Thyroid gland (tissue), 4 donors: ENCODE results near the gene NDRG3.

Source experiments
- POLR2A ChIP-seq, 2 donors: fragments of 450-650 bp; IDR thresholded peaks; one replicate each; pipeline ENCODE4 v1.6.1; 2017; ENCODE audit warnings: antibody characterized with exemption in 2 of 2, mild to moderate bottlenecking in 2 of 2, moderate library complexity in 1 of 2
- TF ChIP-seq, protein P1 (sequence below), 6 experiments: fragments of 200-600 bp in 3 of 6; fragments of 450-650 bp in 3 of 6; sonication (generic) in 3 of 6; IDR thresholded peaks; one replicate each; pipeline ENCODE4 v1.5.1; 2016 to 2019; ENCODE audit warnings: antibody characterized with exemption in 6 of 6, mild to moderate bottlenecking in 2 of 6, inconsistent platforms in 1 of 6, moderate library complexity in 1 of 6

GRCh38 chr20:36642136-36642535 is 103.8 kb downstream of the NDRG3 start:
- TF ChIP-seq, protein P1, sequence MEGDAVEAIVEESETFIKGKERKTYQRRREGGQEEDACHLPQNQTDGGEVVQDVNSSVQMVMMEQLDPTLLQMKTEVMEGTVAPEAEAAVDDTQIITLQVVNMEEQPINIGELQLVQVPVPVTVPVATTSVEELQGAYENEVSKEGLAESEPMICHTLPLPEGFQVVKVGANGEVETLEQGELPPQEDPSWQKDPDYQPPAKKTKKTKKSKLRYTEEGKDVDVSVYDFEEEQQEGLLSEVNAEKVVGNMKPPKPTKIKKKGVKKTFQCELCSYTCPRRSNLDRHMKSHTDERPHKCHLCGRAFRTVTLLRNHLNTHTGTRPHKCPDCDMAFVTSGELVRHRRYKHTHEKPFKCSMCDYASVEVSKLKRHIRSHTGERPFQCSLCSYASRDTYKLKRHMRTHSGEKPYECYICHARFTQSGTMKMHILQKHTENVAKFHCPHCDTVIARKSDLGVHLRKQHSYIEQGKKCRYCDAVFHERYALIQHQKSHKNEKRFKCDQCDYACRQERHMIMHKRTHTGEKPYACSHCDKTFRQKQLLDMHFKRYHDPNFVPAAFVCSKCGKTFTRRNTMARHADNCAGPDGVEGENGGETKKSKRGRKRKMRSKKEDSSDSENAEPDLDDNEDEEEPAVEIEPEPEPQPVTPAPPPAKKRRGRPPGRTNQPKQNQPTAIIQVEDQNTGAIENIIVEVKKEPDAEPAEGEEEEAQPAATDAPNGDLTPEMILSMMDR (IDR thresholded peaks at IDR 0.05), result no peak
- TF ChIP-seq POLR2A (IDR thresholded peaks at IDR 0.05), result no peak
